Astrocyte (in vitro differentiated cells and primary cell): ENCODE data around the gene PDGFA.

Experiments used
- CTCF ChIP-seq: IDR thresholded peaks from 2 replicates; pipeline ENCODE4 v1.5.1; 2011; ENCODE audit warnings: low read depth, mild to moderate bottlenecking, inconsistent platforms, low read length, moderate library complexity; ENCODE audit not compliant: insufficient read depth
- EZH2 ChIP-seq: IDR thresholded peaks from 2 replicates; pipeline ENCODE4 v1.6.1; 2012; ENCODE audit warnings: mild to moderate bottlenecking, low read length, inconsistent platforms; ENCODE audit not compliant: insufficient read depth

DNA sequence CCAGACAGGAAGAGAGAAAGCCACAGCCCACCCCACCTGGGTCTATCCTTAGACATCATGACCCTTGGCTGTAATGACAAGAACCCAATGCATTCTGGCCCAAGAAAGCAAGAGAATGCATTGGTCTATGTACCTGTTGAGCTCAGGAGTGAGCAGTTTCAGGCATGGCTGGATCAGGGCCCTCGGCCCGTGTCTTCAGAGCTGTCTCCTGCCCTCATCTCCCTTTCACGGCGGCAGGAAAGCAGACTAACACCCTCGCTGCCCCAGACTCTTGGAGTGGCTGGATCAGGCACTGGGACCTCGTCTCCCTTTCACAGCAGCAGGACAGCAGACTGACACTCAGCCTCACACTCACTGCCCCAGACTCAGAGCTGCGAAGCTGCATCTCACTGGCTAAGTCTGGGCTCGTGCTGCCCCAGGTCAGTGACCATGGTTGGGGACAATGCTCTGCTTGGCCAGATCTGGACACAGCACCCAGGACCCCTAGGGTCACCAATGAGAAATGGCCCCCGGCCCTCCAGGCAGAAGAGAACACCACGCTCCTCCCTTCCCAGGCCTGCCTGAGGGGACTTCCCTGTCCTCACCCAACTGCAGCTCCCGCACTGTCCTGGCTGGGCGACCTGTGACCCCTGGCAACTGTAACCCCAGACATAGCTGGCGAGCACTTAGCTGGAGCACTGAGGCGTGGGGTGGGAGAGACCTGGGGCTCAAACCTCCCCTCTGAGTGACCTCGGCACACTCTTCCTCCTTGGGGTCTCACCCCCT is 12.9 kb upstream of the PDGFA start:
- TF ChIP-seq CTCF (no peak), EZH2 (no peak)
